ENCODE measurements around the gene TNFRSF8.

DNA sequence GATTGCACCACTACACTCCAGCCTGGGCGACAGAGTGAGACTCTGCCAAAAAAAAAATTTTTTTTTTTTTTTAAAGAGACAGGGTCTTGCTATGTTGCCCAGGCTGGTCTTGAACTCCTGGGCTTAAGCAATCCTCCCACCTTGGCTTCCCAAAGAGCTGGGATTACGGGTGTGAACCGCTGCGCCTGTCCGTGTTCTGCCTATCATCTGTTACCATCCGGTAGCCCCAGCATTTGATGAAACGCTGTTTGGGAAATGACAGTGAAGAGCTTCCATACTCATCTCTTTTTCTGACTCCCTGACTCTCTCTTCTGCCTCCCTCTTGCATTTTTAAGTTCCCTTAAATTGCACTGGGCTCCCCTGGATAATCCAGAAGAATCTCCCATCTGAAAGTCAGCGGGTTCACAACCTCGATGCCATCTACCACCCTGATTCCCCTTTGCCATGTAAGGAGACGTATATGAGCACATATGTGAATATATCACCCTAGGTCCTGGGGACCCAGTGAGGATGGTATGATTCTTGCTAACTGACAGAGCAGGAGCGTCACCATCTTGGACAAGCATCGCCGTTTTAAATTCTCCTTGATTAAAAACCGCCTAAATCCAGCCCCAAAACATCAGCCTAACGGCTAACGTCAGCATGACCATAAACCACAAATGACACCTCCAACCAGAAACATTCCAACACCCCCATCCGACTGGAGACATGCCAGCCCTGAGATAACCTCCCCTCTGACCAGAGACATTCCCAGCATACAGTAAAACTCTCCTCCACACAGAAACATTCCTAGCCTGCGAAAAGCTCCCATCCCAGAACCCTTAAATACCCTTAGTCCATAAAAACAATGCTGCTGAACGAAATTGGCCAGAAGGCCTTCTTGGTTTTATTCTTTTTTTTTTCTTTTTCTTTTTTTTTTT is 12.4 kb downstream of the TNFRSF8 start:
- TF ChIP-seq CTCF (IDR thresholded peaks at IDR 0.05 in 8 of 11, conservative IDR thresholded peaks at IDR 0.05 in 3 of 11) (no peak), POLR2A (IDR thresholded peaks at IDR 0.05) (no peak)

All from spleen (tissue), 7 donors.